WERI-Rb-1 (cell line): ENCODE measurements around the gene ARID5A.

Experiments used
- DNase-seq: peaks from one replicate; pipeline ENCODE4 v3.0.0-alpha.2; 2020
- H3K27ac ChIP-seq: fragments of 250-450 bp; sonication (Bioruptor Pico); 2 replicates; pipeline ENCODE4 v1.5.1; 2020; ENCODE audit warnings: mild to moderate bottlenecking, moderate library complexity
- H3K27me3 ChIP-seq: fragments of 250-450 bp; sonication (Bioruptor Pico); 2 replicates; pipeline ENCODE4 v1.5.1; 2021; ENCODE audit warnings: mild to moderate bottlenecking, low read depth, moderate library complexity; ENCODE audit not compliant: insufficient read depth, severe bottlenecking
- H3K36me3 ChIP-seq: fragments of 250-450 bp; sonication (Bioruptor Pico); 2 replicates; pipeline ENCODE4 v1.5.1; 2020; ENCODE audit warnings: mild to moderate bottlenecking, moderate library complexity
- H3K4me3 ChIP-seq: 2 replicates; pipeline ENCODE4 v1.5.1; 2011; ENCODE audit warnings: low read depth, mild to moderate bottlenecking, control low read depth, low read length
- H3K9me3 ChIP-seq: fragments of 250-450 bp; sonication (Bioruptor Pico); 2 replicates; pipeline ENCODE4 v1.5.1; 2021; ENCODE audit warnings: mild to moderate bottlenecking, moderate library complexity; ENCODE audit not compliant: severe bottlenecking
- TF ChIP-seq, protein P1 (sequence below): IDR thresholded peaks from 2 replicates; pipeline ENCODE4 v1.5.1; 2011; ENCODE audit warnings: low read depth, mild to moderate bottlenecking, control low read depth, inconsistent platforms, low read length

The ARID5A gene

DNA sequence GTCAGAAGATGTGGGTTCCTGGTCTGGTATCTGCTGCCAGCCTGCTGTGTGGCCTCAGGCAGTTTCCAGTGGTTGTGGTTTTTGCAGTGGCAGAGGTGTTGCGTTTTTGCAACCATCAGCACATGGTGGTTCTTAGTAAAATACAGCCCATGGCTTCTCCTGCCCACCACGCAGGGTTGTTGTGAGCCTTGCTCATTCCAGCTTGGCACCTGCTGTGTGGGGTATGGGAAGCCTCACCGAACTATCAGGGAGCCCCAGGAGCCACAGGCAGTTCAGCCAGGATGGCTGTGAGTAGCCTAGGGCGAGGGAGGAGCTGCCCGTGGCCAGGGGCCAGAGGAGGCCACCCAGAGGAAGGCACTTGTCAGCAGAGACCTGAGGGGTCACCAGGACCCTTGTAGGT is 9.8 kb downstream of the ARID5A start:
- no peak overlapping the region for H3K4me3 ChIP-seq
- no peaks in the 10 kb centered on the region for H3K27me3 ChIP-seq
- TF ChIP-seq, protein P1, sequence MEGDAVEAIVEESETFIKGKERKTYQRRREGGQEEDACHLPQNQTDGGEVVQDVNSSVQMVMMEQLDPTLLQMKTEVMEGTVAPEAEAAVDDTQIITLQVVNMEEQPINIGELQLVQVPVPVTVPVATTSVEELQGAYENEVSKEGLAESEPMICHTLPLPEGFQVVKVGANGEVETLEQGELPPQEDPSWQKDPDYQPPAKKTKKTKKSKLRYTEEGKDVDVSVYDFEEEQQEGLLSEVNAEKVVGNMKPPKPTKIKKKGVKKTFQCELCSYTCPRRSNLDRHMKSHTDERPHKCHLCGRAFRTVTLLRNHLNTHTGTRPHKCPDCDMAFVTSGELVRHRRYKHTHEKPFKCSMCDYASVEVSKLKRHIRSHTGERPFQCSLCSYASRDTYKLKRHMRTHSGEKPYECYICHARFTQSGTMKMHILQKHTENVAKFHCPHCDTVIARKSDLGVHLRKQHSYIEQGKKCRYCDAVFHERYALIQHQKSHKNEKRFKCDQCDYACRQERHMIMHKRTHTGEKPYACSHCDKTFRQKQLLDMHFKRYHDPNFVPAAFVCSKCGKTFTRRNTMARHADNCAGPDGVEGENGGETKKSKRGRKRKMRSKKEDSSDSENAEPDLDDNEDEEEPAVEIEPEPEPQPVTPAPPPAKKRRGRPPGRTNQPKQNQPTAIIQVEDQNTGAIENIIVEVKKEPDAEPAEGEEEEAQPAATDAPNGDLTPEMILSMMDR = no peak
- peaks cover 7% of the 10 kb centered on the region for H3K9me3 ChIP-seq
- no peaks in the 10 kb centered on the region for H3K36me3 ChIP-seq
- H3K27ac ChIP-seq = no peak overlapping the region
- DNase-seq = no peak

GRCh38 chr2:96546797-96547196 is 10.2 kb downstream of the ARID5A start:
- H3K36me3 ChIP-seq = no peaks in the 10 kb centered on the region
- no peak overlapping the region for H3K27ac ChIP-seq
- peaks cover 7% of the 10 kb centered on the region for H3K9me3 ChIP-seq
- TF ChIP-seq, protein P1 = no peak
- no peak overlapping the region for H3K4me3 ChIP-seq
- DNase-seq = no peak
- no peaks in the 10 kb centered on the region for H3K27me3 ChIP-seq

- Histone ChIP-seq H3K4me3 (no peak overlapping the region), H3K9me3 (peaks cover 7% of the 10 kb centered on the region), H3K36me3 (no peaks in the 10 kb centered on the region), H3K27me3 (no peaks in the 10 kb centered on the region), H3K27ac (no peak overlapping the region)
- DNase-seq = no peak
- TF ChIP-seq, protein P1 = no peak
Observed at GRCh38 chr2:96547203-96547641, 10.7 kb downstream of the ARID5A start.

GRCh38 chr2:96547731-96548171 is 11.2 kb downstream of the ARID5A start:
- Histone ChIP-seq H3K27me3 (no peaks in the 10 kb centered on the region), H3K36me3 (no peaks in the 10 kb centered on the region), H3K9me3 (peaks cover 7% of the 10 kb centered on the region), H3K4me3 (no peak overlapping the region), H3K27ac (no peak overlapping the region)
- TF ChIP-seq, protein P1 = no peak
- no peak for DNase-seq

DNA sequence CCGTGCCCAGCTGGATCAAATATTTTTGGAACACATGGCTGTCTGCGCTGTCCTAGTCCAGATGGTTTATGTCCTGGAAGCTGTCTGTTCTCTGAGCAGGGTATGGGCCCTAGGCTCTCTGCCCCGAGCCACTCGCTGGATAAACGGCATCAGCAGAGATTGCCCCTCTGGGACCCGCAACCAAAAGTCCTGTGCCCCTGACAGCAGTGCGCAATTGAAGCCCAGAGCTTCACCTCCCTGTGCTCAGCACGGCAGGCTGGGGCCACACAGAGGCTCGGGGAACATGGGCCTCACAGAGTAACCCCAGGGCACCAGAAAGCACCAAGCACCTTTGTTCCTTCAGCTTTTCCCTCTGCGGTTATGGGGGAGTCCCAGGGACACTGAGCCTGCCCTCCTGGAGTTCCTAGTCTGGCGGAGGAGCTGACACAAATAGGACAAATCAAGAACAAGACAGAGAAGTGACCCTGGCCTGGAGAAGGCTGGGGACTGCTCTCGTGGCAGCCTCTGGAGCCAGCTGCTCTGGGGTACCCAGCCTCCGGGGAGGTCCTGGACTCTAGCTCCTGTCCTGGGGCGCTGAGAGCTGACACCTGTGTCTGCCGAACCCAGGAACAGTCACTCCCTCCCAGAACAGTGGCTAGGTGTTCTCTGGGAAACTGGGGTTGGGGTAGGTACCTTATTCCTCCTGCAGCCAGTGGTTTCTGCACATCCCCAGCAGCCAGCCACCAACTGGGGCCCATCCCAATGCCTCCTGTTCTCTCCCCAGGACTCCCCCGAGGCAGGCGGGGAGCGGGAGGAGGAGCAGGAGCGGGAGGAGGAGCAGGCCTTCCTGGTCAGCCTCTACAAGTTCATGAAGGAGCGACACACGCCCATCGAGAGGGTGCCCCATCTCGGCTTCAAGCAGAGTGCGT is 12.3 kb downstream of the ARID5A start:
- Histone ChIP-seq H3K27me3 (no peaks in the 10 kb centered on the region), H3K36me3 (no peaks in the 10 kb centered on the region), H3K9me3 (peaks cover 7% of the 10 kb centered on the region), H3K4me3 (no peak overlapping the region), H3K27ac (no peak overlapping the region)
- TF ChIP-seq, protein P1 = no peak
- no peak for DNase-seq

DNA sequence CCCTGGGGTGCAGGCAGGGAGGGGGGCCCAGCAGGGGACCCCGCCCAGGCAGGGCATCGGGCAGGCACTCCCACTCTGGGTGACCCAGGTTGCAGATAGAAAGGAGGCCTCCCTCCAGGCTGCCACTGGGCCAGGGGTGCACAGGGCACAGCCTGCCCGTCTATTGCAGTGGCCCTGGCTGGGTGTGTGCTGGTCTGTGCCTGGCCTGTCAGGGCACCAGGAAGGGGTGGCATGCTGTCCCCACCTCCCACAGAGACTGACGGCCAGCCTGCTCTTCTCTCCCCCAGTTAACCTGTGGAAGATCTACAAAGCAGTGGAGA is 12.9 kb downstream of the ARID5A start:
- Histone ChIP-seq H3K4me3 (no peak overlapping the region), H3K27me3 (no peaks in the 10 kb centered on the region), H3K9me3 (peaks cover 7% of the 10 kb centered on the region), H3K27ac (no peak overlapping the region), H3K36me3 (no peaks in the 10 kb centered on the region)
- no peak for DNase-seq
- TF ChIP-seq, protein P1 = no peak
